WTC11 (cell line): ENCODE data around the gene EXOC1. TPM values are rescaled to one million over a fixed set of nuclear protein-coding genes. Genes with fewer than 3 reads are reported as not detected.
"Not testable (repeated sequence)": the region's sequence is repeated elsewhere in the genome, so short reads cannot be mapped to it uniquely, and the experiment has no call there.

Experiments
- ATAC-seq: fragments of 200-7000 bp; cut with Tn5 transposase; 2 replicates; pipeline ENCODE4 v1.10.0; 2021; ENCODE audit warnings: mild to moderate bottlenecking, moderate library complexity
- CTCF ChIA-PET: fragments of 300-600 bp; sonication (Branson Sonifier 250); formaldehyde crosslinking; loops from one replicate; lab custom pipeline; 2021; ENCODE audit warnings: antibody characterized with exemption; lab: Charles Lee
- POLR2A ChIA-PET: fragments of 350-600 bp; sonication (Branson Sonifier 250); formaldehyde crosslinking; loops from one replicate; lab custom pipeline; 2021; ENCODE audit warnings: antibody characterized with exemption; lab: Charles Lee
- DNase-seq: peaks from one replicate; pipeline ENCODE4 v3.0.0; 2021; ENCODE audit warnings: low spot score
- H3K27ac Mint-ChIP-seq: 2 replicates; pipeline ENCODE4 v1.8.0; 2021; ENCODE audit warnings: mixed read lengths
- H3K27me3 Mint-ChIP-seq: 2 replicates; pipeline ENCODE4 v1.8.0; 2021; ENCODE audit warnings: low read depth, mild to moderate bottlenecking, moderate library complexity, mixed read lengths
- H3K36me3 Mint-ChIP-seq: 2 replicates; pipeline ENCODE4 v1.8.0; 2021; ENCODE audit warnings: mixed read lengths
- H3K4me1 Mint-ChIP-seq: 2 replicates; pipeline ENCODE4 v1.8.0; 2022; ENCODE audit warnings: mixed read lengths
- H3K4me3 Mint-ChIP-seq: 2 replicates; pipeline ENCODE4 v1.8.0; 2021; ENCODE audit warnings: mild to moderate bottlenecking, moderate library complexity, mixed read lengths
- H3K9me3 Mint-ChIP-seq: 2 replicates; pipeline ENCODE4 v1.8.0; 2021; ENCODE audit warnings: mixed read lengths
- GABPB1 ChIP-seq: sonication (generic); formaldehyde crosslinking; IDR thresholded peaks from 2 replicates; pipeline ENCODE4 v1.8.1; 2023; ENCODE audit warnings: mild to moderate bottlenecking, missing genetic modification reagents
- NFATC4 ChIP-seq: fragments of 250-450 bp; sonication (Bioruptor Pico); IDR thresholded peaks from 2 replicates; pipeline ENCODE4 v1.9.0; 2021; ENCODE audit warnings: mild to moderate bottlenecking
- NFYB ChIP-seq: sonication (generic); formaldehyde crosslinking; conservative IDR thresholded peaks from 2 replicates; pipeline ENCODE4 v1.8.0; 2022; ENCODE audit warnings: low read depth, missing genetic modification reagents
- OVOL2 ChIP-seq: fragments of 250-450 bp; sonication (Bioruptor Pico); IDR thresholded peaks from 2 replicates; pipeline ENCODE4 v1.9.0; 2021; ENCODE audit warnings: mild to moderate bottlenecking, borderline replicate concordance
- SMAD4 ChIP-seq: sonication (generic); formaldehyde crosslinking; IDR thresholded peaks from 2 replicates; pipeline ENCODE4 v1.8.0; 2022; ENCODE audit warnings: mild to moderate bottlenecking, missing genetic modification reagents
- total RNA-seq: library from RNA; stranded (reverse); gene quantifications from 3 replicates; pipeline ENCODE4 v1.2.3, GENCODE V29; 2021
- TF ChIP-seq, protein P1 (sequence below): sonication (generic); formaldehyde crosslinking; IDR thresholded peaks from 2 replicates; pipeline ENCODE4 v1.8.1; 2023; ENCODE audit warnings: mild to moderate bottlenecking, missing genetic modification reagents, moderate library complexity
- TF ChIP-seq, protein P2 (sequence below): sonication (generic); formaldehyde crosslinking; IDR thresholded peaks from 2 replicates; pipeline ENCODE4 v1.8.1; 2022; ENCODE audit warnings: mild to moderate bottlenecking, missing genetic modification reagents, moderate library complexity, borderline replicate concordance
- TF ChIP-seq, protein P3 (sequence below): sonication (generic); formaldehyde crosslinking; conservative IDR thresholded peaks from 2 replicates; pipeline ENCODE4 v1.8.1; 2023; ENCODE audit warnings: mild to moderate bottlenecking, low read depth, missing genetic modification reagents, moderate library complexity
- TF ChIP-seq, protein P4 (sequence below): sonication (generic); formaldehyde crosslinking; IDR thresholded peaks from 2 replicates; pipeline ENCODE4 v1.8.0; 2023; ENCODE audit warnings: mild to moderate bottlenecking, missing genetic modification reagents

EXOC1 gene
- total RNA-seq, 1 experiment from 2014 or later, result 19.0 TPM

DNA sequence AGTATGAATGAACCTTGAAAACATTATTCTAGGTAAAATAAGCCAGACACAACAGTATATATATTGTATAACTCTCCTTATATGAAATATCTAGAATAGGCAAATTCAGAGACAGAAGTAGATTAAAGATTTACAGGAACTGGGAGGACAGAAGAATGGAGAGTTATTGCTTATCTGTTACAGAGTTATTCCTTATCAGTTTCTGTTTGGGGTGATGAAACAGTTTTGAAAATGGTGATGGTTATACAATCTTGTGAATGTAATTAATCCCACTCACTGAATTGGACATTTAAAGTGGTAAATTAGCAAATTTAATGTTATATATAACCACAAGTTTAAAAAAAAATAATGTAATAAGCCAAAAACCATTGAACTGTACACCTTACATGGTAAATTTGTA, 14.5 kb upstream of the EXOC1 start (continued):
- TF ChIP-seq NFYB (no peak), SMAD4 (CRISPR knock-in tag) (no peak), OVOL2 (CRISPR knock-in tag) (no peak)
- TF ChIP-seq, protein P1, sequence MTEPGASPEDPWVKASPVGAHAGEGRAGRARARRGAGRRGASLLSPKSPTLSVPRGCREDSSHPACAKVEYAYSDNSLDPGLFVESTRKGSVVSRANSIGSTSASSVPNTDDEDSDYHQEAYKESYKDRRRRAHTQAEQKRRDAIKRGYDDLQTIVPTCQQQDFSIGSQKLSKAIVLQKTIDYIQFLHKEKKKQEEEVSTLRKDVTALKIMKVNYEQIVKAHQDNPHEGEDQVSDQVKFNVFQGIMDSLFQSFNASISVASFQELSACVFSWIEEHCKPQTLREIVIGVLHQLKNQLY (CRISPR knock-in tag), result no peak

DNA sequence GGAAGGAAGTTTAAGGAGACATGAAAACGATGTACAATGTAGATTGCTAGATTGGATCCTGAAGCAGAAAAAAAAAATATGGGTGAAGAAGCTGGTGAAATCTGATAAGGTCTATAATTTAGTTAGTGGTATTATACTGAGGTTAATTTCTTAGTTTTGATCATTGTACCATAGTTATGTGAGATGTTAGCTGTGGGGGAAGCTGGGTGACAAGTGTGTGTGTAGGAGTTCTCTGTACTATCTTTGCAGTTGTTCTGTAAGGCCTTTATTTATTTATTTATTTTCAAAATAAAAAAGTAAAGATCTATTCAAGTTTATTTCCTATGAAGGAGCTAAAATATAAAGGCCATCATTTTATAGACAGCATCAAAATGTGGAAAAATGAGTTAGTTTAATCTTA, 12.5 kb upstream of the EXOC1 start:
- no peaks in the 10 kb centered on the region; the same call in 1 of the 2 replicates for H3K27me3 Mint-ChIP-seq
- POLR2A ChIA-PET, result no interaction called here
- no peak for DNase-seq
- peaks cover 11% of the 10 kb centered on the region for H3K4me1 Mint-ChIP-seq
- no peak for ATAC-seq
- CTCF ChIA-PET, result no interaction called here
- H3K36me3 Mint-ChIP-seq, result peaks cover 8% of the 10 kb centered on the region; the same call in 1 of the 2 replicates
- H3K27ac Mint-ChIP-seq, result no peak overlapping the region
- H3K9me3 Mint-ChIP-seq, result peaks cover 30% of the 10 kb centered on the region
- no peak overlapping the region for H3K4me3 Mint-ChIP-seq
- TF ChIP-seq, protein P2, sequence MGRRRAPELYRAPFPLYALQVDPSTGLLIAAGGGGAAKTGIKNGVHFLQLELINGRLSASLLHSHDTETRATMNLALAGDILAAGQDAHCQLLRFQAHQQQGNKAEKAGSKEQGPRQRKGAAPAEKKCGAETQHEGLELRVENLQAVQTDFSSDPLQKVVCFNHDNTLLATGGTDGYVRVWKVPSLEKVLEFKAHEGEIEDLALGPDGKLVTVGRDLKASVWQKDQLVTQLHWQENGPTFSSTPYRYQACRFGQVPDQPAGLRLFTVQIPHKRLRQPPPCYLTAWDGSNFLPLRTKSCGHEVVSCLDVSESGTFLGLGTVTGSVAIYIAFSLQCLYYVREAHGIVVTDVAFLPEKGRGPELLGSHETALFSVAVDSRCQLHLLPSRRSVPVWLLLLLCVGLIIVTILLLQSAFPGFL (CRISPR knock-in tag), result no peak
- no peak for TF ChIP-seq NFATC4 (CRISPR knock-in tag)
- no peak for TF ChIP-seq OVOL2 (CRISPR knock-in tag)
- no peak for TF ChIP-seq GABPB1 (CRISPR knock-in tag)
- TF ChIP-seq, protein P3, sequence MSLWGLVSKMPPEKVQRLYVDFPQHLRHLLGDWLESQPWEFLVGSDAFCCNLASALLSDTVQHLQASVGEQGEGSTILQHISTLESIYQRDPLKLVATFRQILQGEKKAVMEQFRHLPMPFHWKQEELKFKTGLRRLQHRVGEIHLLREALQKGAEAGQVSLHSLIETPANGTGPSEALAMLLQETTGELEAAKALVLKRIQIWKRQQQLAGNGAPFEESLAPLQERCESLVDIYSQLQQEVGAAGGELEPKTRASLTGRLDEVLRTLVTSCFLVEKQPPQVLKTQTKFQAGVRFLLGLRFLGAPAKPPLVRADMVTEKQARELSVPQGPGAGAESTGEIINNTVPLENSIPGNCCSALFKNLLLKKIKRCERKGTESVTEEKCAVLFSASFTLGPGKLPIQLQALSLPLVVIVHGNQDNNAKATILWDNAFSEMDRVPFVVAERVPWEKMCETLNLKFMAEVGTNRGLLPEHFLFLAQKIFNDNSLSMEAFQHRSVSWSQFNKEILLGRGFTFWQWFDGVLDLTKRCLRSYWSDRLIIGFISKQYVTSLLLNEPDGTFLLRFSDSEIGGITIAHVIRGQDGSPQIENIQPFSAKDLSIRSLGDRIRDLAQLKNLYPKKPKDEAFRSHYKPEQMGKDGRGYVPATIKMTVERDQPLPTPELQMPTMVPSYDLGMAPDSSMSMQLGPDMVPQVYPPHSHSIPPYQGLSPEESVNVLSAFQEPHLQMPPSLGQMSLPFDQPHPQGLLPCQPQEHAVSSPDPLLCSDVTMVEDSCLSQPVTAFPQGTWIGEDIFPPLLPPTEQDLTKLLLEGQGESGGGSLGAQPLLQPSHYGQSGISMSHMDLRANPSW (CRISPR knock-in tag), result no peak

DNA sequence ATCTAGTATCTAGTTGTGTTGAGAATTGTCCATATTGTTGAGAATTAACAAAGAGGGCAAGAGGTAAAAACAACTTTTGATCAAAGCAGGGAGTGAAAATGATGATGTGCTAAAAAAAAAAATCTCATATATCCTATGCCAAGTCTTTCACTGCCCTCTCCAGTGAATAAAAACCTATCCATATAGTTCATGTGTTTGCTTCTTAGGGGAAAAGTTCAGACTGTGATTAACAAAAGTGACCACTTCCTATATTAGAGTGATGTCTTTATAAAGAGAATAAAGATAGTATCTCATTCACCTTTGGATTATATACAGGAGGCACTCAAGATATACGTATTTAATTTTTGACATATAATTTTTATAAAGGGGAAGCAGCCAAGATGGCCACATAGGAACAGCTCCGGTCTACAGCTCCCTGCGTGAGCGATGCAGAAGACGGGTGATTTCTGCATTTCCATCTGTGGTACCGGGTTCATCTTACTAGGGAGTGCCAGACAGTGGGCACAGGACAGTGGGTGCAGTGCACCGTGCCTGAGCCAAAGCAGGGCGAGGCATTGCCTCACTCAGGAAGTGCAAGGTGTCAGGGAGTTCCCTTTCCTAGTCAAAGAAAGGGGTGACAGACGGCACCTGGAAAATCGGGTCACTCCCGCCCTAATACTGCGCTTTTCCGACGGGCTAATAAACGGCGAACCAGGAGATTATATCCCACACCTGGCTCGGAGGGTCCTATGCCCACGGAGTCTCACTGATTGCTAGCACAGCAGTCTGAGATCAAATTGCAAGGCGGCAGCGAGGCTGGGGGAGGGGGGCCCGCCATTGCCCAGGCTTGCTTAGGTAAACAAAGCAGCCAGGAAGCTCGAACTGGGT, 11.8 kb upstream of the EXOC1 start:
- peak; percentile 61 for DNase-seq
- peaks cover 29% of the 10 kb centered on the region for H3K9me3 Mint-ChIP-seq

DNA sequence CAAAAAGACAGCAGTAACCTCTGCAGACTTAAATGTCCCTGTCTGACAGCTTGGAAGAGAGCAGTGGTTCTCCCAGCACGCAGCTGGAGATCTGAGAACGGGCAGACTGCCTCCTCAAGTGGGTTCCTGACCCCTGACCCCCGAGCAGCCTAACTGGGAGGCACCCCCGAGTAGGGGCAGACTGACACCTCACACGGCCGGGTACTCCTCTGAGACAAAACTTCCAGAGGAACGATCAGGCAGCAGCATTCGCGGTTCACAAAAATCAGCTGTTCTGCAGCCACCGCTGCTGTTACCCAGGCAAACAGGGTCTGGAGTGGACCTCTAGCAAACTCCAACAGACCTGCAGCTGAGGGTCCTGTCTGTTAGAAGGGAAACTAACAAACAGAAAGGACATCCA, 11.1 kb upstream of the EXOC1 start:
- Mint-ChIP-seq H3K9me3 (peaks cover 24% of the 10 kb centered on the region), H3K4me3 (peak overlapping the region; percentile 70), H3K4me1 (peaks cover 11% of the 10 kb centered on the region), H3K27ac (0 out of 2 replicates have a peak overlapping the region, but pooled peaks have one; percentile 7)
- H3K27me3 Mint-ChIP-seq, ATAC-seq, DNase-seq, H3K36me3 Mint-ChIP-seq, POLR2A ChIA-PET: not testable (repeated sequence)
- CTCF ChIA-PET, result interaction anchor here (1.0 kb wide), 2 partner anchors 25 to 871 kb away, joined by 3 read pairs; no protein-coding TSS in a partner anchor

More for the DNA sequence above, 11.8 kb upstream of the EXOC1 start:
- H3K27me3 Mint-ChIP-seq, ATAC-seq: not testable (repeated sequence)
- H3K27ac Mint-ChIP-seq, result peak overlapping the region; percentile 82; the same call in 1 of the 2 replicates
- H3K4me3 Mint-ChIP-seq, result peak overlapping the region; percentile 70
- TF ChIP-seq, protein P4, sequence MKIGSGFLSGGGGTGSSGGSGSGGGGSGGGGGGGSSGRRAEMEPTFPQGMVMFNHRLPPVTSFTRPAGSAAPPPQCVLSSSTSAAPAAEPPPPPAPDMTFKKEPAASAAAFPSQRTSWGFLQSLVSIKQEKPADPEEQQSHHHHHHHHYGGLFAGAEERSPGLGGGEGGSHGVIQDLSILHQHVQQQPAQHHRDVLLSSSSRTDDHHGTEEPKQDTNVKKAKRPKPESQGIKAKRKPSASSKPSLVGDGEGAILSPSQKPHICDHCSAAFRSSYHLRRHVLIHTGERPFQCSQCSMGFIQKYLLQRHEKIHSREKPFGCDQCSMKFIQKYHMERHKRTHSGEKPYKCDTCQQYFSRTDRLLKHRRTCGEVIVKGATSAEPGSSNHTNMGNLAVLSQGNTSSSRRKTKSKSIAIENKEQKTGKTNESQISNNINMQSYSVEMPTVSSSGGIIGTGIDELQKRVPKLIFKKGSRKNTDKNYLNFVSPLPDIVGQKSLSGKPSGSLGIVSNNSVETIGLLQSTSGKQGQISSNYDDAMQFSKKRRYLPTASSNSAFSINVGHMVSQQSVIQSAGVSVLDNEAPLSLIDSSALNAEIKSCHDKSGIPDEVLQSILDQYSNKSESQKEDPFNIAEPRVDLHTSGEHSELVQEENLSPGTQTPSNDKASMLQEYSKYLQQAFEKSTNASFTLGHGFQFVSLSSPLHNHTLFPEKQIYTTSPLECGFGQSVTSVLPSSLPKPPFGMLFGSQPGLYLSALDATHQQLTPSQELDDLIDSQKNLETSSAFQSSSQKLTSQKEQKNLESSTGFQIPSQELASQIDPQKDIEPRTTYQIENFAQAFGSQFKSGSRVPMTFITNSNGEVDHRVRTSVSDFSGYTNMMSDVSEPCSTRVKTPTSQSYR, result 0 out of 2 replicates have a peak, but pooled peaks have one; percentile 35
- TF ChIP-seq, all 79 proteins: peak for 1; not testable (repeated sequence) for 78
- H3K36me3 Mint-ChIP-seq, POLR2A ChIA-PET: not testable (repeated sequence)
- CTCF ChIA-PET, result interaction anchor here (1.0 kb wide), 2 partner anchors 25 to 870 kb away, joined by 3 read pairs; no protein-coding TSS in a partner anchor
- peaks cover 11% of the 10 kb centered on the region for H3K4me1 Mint-ChIP-seq
